ENCODE data around the gene MARCO. TPM values are rescaled to one million over a fixed set of nuclear protein-coding genes. Genes with fewer than 3 reads are reported as not detected.

Gene MARCO
- total and polyA plus RNA-seq, 2 of the 8 experiments (the other 6 are each of a cell fraction or from before 2014, with no cell fraction given), result not detected

GRCh38 chr2:118939994-118940393 is 2.0 kb upstream of the MARCO start (continued):
- TF ChIP-seq, protein P1, sequence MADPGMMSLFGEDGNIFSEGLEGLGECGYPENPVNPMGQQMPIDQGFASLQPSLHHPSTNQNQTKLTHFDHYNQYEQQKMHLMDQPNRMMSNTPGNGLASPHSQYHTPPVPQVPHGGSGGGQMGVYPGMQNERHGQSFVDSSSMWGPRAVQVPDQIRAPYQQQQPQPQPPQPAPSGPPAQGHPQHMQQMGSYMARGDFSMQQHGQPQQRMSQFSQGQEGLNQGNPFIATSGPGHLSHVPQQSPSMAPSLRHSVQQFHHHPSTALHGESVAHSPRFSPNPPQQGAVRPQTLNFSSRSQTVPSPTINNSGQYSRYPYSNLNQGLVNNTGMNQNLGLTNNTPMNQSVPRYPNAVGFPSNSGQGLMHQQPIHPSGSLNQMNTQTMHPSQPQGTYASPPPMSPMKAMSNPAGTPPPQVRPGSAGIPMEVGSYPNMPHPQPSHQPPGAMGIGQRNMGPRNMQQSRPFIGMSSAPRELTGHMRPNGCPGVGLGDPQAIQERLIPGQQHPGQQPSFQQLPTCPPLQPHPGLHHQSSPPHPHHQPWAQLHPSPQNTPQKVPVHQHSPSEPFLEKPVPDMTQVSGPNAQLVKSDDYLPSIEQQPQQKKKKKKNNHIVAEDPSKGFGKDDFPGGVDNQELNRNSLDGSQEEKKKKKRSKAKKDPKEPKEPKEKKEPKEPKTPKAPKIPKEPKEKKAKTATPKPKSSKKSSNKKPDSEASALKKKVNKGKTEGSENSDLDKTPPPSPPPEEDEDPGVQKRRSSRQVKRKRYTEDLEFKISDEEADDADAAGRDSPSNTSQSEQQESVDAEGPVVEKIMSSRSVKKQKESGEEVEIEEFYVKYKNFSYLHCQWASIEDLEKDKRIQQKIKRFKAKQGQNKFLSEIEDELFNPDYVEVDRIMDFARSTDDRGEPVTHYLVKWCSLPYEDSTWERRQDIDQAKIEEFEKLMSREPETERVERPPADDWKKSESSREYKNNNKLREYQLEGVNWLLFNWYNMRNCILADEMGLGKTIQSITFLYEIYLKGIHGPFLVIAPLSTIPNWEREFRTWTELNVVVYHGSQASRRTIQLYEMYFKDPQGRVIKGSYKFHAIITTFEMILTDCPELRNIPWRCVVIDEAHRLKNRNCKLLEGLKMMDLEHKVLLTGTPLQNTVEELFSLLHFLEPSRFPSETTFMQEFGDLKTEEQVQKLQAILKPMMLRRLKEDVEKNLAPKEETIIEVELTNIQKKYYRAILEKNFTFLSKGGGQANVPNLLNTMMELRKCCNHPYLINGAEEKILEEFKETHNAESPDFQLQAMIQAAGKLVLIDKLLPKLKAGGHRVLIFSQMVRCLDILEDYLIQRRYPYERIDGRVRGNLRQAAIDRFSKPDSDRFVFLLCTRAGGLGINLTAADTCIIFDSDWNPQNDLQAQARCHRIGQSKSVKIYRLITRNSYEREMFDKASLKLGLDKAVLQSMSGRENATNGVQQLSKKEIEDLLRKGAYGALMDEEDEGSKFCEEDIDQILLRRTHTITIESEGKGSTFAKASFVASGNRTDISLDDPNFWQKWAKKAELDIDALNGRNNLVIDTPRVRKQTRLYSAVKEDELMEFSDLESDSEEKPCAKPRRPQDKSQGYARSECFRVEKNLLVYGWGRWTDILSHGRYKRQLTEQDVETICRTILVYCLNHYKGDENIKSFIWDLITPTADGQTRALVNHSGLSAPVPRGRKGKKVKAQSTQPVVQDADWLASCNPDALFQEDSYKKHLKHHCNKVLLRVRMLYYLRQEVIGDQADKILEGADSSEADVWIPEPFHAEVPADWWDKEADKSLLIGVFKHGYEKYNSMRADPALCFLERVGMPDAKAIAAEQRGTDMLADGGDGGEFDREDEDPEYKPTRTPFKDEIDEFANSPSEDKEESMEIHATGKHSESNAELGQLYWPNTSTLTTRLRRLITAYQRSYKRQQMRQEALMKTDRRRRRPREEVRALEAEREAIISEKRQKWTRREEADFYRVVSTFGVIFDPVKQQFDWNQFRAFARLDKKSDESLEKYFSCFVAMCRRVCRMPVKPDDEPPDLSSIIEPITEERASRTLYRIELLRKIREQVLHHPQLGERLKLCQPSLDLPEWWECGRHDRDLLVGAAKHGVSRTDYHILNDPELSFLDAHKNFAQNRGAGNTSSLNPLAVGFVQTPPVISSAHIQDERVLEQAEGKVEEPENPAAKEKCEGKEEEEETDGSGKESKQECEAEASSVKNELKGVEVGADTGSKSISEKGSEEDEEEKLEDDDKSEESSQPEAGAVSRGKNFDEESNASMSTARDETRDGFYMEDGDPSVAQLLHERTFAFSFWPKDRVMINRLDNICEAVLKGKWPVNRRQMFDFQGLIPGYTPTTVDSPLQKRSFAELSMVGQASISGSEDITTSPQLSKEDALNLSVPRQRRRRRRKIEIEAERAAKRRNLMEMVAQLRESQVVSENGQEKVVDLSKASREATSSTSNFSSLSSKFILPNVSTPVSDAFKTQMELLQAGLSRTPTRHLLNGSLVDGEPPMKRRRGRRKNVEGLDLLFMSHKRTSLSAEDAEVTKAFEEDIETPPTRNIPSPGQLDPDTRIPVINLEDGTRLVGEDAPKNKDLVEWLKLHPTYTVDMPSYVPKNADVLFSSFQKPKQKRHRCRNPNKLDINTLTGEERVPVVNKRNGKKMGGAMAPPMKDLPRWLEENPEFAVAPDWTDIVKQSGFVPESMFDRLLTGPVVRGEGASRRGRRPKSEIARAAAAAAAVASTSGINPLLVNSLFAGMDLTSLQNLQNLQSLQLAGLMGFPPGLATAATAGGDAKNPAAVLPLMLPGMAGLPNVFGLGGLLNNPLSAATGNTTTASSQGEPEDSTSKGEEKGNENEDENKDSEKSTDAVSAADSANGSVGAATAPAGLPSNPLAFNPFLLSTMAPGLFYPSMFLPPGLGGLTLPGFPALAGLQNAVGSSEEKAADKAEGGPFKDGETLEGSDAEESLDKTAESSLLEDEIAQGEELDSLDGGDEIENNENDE (IDR thresholded peaks at IDR 0.05; ENCODE audit: insufficient replicate concordance, low read length), result no peak
- TF ChIP-seq CEBPB (IDR thresholded peaks at IDR 0.05; ENCODE audit: low read depth, low read length) (no peak), MAFK (IDR thresholded peaks at IDR 0.05; ENCODE audit: low read depth, low read length) (no peak), EP300 (IDR thresholded peaks at IDR 0.05; ENCODE audit: borderline replicate concordance in 1 of 2, low read depth in 2 of 2, low read length in 2 of 2) (no peak), GTF2F1 (IDR thresholded peaks at IDR 0.05; ENCODE audit: borderline replicate concordance, low read depth, low read length) (no peak), KDM1A (IDR thresholded peaks at IDR 0.05; ENCODE audit: borderline replicate concordance, low read length) (no peak), NANOG (IDR thresholded peaks at IDR 0.05; ENCODE audit: insufficient read depth, low read depth, low read length, poor library complexity, severe bottlenecking) (no peak), BRCA1 (IDR thresholded peaks at IDR 0.05; ENCODE audit: low read depth, low read length) (no peak), TBP (IDR thresholded peaks at IDR 0.05; ENCODE audit: low read depth, low read length) (no peak), SRF (IDR thresholded peaks at IDR 0.05; ENCODE audit: low read depth, low read length) (no peak), SAP30 (IDR thresholded peaks at IDR 0.05; ENCODE audit: insufficient read depth, insufficient replicate concordance, low read length) (no peak)

All from H1 (cell line).